Measurements from ENCODE around the gene CHI3L1.

CHI3L1 gene

GRCh38 chr1:203151362-203152157, 34.9 kb downstream of the CHI3L1 start:
- no peak for DNase-seq (ENCODE audit: low read depth)

GRCh38 chr1:203150511-203151297, 35.8 kb downstream of the CHI3L1 start:
- DNase-seq (ENCODE audit: low read depth), result no peak

- no peak for DNase-seq (ENCODE audit: low read depth)
Measured at GRCh38 chr1:203149188-203149840, 37.2 kb downstream of the CHI3L1 start.

- no peak for DNase-seq (ENCODE audit: low read depth)
Measured at GRCh38 chr1:203148579-203148978, 37.9 kb downstream of the CHI3L1 start.

GRCh38 chr1:203148127-203148526, 38.4 kb downstream of the CHI3L1 start:
- DNase-seq (ENCODE audit: low read depth), result no peak

GRCh38 chr1:203147376-203147775, 39.1 kb downstream of the CHI3L1 start:
- no peak for DNase-seq (ENCODE audit: low read depth)

GRCh38 chr1:203146537-203146936, 40.0 kb downstream of the CHI3L1 start:
- no peak for DNase-seq (ENCODE audit: low read depth)

GRCh38 chr1:203146042-203146369, 40.5 kb downstream of the CHI3L1 start:
- DNase-seq (ENCODE audit: low read depth), result no peak

- no peak for DNase-seq (ENCODE audit: low read depth)
Measured at GRCh38 chr1:203145321-203146041, 41.0 kb downstream of the CHI3L1 start.

- DNase-seq (ENCODE audit: low read depth), result no peak
Measured at GRCh38 chr1:203144661-203145060, 41.8 kb downstream of the CHI3L1 start.

GRCh38 chr1:203143641-203144040, 42.9 kb downstream of the CHI3L1 start:
- DNase-seq (ENCODE audit: low read depth), result no peak

- DNase-seq (ENCODE audit: low read depth), result no peak
Measured at GRCh38 chr1:203142684-203143408, 43.7 kb downstream of the CHI3L1 start.

GRCh38 chr1:203142124-203142523, 44.4 kb downstream of the CHI3L1 start:
- DNase-seq (ENCODE audit: low read depth), result no peak

- DNase-seq (ENCODE audit: low read depth), result no peak
Measured at GRCh38 chr1:203140743-203141520, 45.6 kb downstream of the CHI3L1 start.

GRCh38 chr1:203139976-203140475, 46.5 kb downstream of the CHI3L1 start:
- DNase-seq (ENCODE audit: low read depth), result no peak

GRCh38 chr1:203138066-203138465, 48.4 kb downstream of the CHI3L1 start:
- no peak for DNase-seq (ENCODE audit: low read depth)

- DNase-seq (ENCODE audit: low read depth), result no peak
Measured at GRCh38 chr1:203137324-203137723, 49.2 kb downstream of the CHI3L1 start.

GRCh38 chr1:203136409-203137042, 50.0 kb downstream of the CHI3L1 start:
- no peak for DNase-seq (ENCODE audit: low read depth)

GRCh38 chr1:203135636-203136305, 50.7 kb downstream of the CHI3L1 start:
- no peak for DNase-seq (ENCODE audit: low read depth)

Data from stimulated activated CD8-positive, alpha-beta memory T cell treated with anti-CD3 and anti-CD28 coated beads, Interleukin-7, amount 100 ng/mL, for 24 hours (primary cell).